ENCODE results near the gene SUMO3.

SUMO3 gene

DNA sequence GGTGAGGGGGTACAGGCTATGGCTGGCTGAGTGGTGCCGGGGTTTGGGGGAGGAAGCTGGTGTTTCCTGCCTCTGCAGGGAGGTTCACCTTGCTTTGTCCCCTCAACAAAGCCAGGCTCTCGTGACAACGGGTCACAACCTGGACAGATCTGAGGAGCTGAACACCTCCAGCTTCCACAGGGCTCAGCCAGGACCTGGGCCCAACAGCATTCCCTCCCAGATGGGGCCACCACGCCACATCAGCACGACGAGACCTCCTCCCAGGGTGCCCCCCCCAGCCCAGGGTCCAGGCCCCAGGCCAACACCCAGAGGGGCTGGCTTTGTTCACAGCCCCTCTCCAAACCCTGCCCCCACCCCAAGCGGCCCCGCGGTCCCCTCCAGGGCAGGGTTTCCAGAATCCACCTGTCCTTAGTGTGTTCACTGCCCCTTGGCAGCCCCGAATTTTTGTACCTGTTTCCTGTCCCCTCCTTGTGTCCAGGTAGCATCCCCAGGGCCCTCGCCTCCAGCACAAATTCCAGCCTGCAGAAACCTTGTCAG lies 51.0 kb downstream of the SUMO3 start:
- Histone ChIP-seq H3K27ac (ENCODE audit: insufficient read depth, low read depth, low read length, poor library complexity, severe bottlenecking) (no peak overlapping the region), H3K27me3 (ENCODE audit: control insufficient read depth, insufficient read depth, low read length, poor library complexity, severe bottlenecking) (no peaks in the 10 kb centered on the region), H3K4me3 (ENCODE audit: insufficient read depth, low read depth, low read length) (no peak overlapping the region), H3K36me3 (ENCODE audit: control insufficient read depth, insufficient read depth, low read length) (peaks cover 2% of the 10 kb centered on the region), H3K4me1 (ENCODE audit: control insufficient read depth, insufficient read depth, low read length) (peaks cover 36% of the 10 kb centered on the region), H3K9me3 (ENCODE audit: control insufficient read depth, low read length) (no peaks in the 10 kb centered on the region)
- 90 to 91% methylated on average over 11 of the region's 11 CpGs for WGBS, 2 experiments

DNA sequence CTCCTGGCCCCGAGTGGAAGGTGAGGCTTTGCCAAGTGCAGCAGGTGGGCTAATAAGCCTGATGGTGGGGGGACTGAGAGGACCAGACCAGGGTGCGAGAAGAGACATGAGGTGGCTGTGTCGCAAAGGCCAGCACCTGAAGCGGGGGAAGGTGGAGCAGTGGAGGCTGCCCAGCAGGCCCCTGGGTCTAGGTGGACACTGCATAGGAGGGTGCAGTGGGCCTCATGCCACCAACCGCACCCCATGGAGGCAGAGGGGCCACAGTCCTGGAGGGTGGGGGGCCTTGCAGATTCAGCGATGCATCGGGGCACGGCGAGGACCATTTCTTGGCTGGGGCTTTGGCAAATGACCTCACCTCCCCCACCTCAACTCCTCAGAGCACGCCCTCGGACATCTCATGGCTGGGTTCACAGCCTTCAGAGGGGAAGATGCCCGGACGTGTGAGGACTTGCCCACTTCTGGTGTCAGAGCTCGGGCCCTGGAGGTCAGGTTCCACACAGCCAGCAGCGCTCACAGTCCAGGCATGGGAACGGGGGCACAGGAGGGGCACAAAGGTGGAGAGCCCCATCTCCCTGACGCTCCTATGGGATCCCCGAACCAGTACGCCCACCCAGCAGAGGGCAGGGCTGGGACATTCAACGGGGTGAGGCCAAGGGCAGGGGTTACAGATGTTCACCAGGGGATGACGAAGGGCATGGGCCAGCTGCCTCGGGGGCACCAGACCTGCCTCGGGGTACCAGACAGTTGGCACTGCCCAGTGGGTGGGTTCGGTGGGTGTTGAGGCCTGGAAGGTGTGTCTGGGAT lies 51.6 kb downstream of the SUMO3 start:
- no peak overlapping the region for H3K27ac ChIP-seq (ENCODE audit: insufficient read depth, low read depth, low read length, poor library complexity, severe bottlenecking)
- WGBS, 2 experiments: 94% methylated on average over 24 of the region's 24 CpGs
- no peaks in the 10 kb centered on the region for H3K9me3 ChIP-seq (ENCODE audit: control insufficient read depth, low read length)
- no peak overlapping the region for H3K4me3 ChIP-seq (ENCODE audit: insufficient read depth, low read depth, low read length)
- H3K36me3 ChIP-seq (ENCODE audit: control insufficient read depth, insufficient read depth, low read length): peaks cover 2% of the 10 kb centered on the region
- peaks cover 39% of the 10 kb centered on the region for H3K4me1 ChIP-seq (ENCODE audit: control insufficient read depth, insufficient read depth, low read length)
- H3K27me3 ChIP-seq (ENCODE audit: control insufficient read depth, insufficient read depth, low read length, poor library complexity, severe bottlenecking): no peaks in the 10 kb centered on the region

GRCh38 chr21:44765231-44766013 lies 52.4 kb downstream of the SUMO3 start:
- no peaks in the 10 kb centered on the region for H3K27me3 ChIP-seq (ENCODE audit: control insufficient read depth, insufficient read depth, low read length, poor library complexity, severe bottlenecking)
- 82 to 87% methylated on average over 12 of the region's 12 CpGs for WGBS, 2 experiments
- H3K9me3 ChIP-seq (ENCODE audit: control insufficient read depth, low read length): no peaks in the 10 kb centered on the region
- H3K36me3 ChIP-seq (ENCODE audit: control insufficient read depth, insufficient read depth, low read length): no peaks in the 10 kb centered on the region
- peaks cover 47% of the 10 kb centered on the region for H3K4me1 ChIP-seq (ENCODE audit: control insufficient read depth, insufficient read depth, low read length)
- no peak overlapping the region for H3K4me3 ChIP-seq (ENCODE audit: insufficient read depth, low read depth, low read length)
- no peak overlapping the region for H3K27ac ChIP-seq (ENCODE audit: insufficient read depth, low read depth, low read length, poor library complexity, severe bottlenecking)

DNA sequence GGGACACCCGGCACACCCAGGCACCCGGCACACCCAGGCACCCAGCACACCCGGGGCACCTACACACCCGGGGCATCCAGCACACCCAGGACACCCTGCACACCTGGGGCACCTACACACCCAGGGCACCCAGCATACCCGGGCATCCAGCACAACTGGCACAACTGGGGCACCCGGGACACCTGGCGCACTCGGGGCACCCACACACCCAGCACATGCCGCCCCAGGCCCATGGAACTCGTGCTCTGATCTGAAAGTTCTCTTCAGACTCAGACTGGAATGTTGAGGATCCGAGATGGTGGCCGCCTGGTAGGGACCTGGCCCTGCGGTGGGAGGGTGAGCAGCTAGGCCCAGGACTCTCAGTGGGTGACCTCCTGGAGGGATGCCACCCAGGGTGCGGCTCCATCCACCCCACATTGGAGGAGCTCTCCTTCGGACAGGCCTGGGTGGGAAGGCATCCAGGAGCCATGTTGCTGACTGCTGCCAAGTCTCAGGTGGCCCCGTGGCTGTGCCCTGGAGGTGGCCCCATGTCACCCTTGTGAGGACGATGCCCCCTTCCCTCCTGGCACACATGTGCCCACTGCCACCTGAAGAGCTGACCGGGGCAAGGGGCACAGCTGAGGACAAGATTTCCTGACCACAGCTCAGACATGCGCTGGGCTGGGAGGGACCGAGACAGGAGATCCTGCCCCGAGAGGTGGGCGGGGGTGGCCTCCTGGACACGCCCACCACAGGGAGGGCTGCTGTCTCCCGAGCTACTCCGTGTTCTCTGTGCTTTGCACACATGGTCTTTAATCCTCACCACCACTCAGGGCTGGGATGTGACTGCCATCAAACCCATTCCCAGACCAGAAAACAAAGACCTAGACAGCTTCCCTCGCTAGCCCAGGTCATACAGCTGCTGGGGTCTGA lies 53.3 kb downstream of the SUMO3 start:
- Histone ChIP-seq H3K4me3 (ENCODE audit: insufficient read depth, low read depth, low read length) (no peak overlapping the region), H3K4me1 (ENCODE audit: control insufficient read depth, insufficient read depth, low read length) (peaks cover 48% of the 10 kb centered on the region), H3K36me3 (ENCODE audit: control insufficient read depth, insufficient read depth, low read length) (no peaks in the 10 kb centered on the region), H3K9me3 (ENCODE audit: control insufficient read depth, low read length) (no peaks in the 10 kb centered on the region), H3K27me3 (ENCODE audit: control insufficient read depth, insufficient read depth, low read length, poor library complexity, severe bottlenecking) (no peaks in the 10 kb centered on the region), H3K27ac (ENCODE audit: insufficient read depth, low read depth, low read length, poor library complexity, severe bottlenecking) (no peak overlapping the region)
- WGBS, 2 experiments: 81 to 82% methylated on average over 26 of the region's 26 CpGs

GRCh38 chr21:44763451-44764318 lies 54.2 kb downstream of the SUMO3 start:
- H3K36me3 ChIP-seq (ENCODE audit: control insufficient read depth, insufficient read depth, low read length): no peaks in the 10 kb centered on the region
- no peak overlapping the region for H3K27ac ChIP-seq (ENCODE audit: insufficient read depth, low read depth, low read length, poor library complexity, severe bottlenecking)
- 92 to 93% methylated on average over 25 of the region's 25 CpGs for WGBS, 2 experiments
- no peak overlapping the region for H3K4me3 ChIP-seq (ENCODE audit: insufficient read depth, low read depth, low read length)
- no peaks in the 10 kb centered on the region for H3K27me3 ChIP-seq (ENCODE audit: control insufficient read depth, insufficient read depth, low read length, poor library complexity, severe bottlenecking)
- H3K9me3 ChIP-seq (ENCODE audit: control insufficient read depth, low read length): no peaks in the 10 kb centered on the region
- peaks cover 48% of the 10 kb centered on the region for H3K4me1 ChIP-seq (ENCODE audit: control insufficient read depth, insufficient read depth, low read length)

DNA sequence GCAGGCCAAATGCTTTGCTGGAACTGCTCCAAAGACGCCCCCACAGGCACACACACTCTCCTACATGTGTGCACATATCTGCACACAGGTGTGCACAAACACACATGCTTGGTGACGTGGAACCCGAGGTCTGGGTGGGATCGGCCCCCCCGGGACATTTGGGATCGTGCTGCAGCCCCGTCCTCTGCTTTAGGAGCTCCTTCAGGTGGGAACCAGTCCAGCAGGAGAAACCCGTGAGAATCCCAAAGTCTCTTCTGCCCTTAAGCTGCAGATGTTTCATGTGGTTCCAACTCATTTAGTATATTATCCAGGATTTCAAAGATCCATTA lies 54.8 kb downstream of the SUMO3 start:
- H3K9me3 ChIP-seq (ENCODE audit: control insufficient read depth, low read length): no peaks in the 10 kb centered on the region
- no peaks in the 10 kb centered on the region for H3K36me3 ChIP-seq (ENCODE audit: control insufficient read depth, insufficient read depth, low read length)
- no peaks in the 10 kb centered on the region for H3K27me3 ChIP-seq (ENCODE audit: control insufficient read depth, insufficient read depth, low read length, poor library complexity, severe bottlenecking)
- H3K4me1 ChIP-seq (ENCODE audit: control insufficient read depth, insufficient read depth, low read length): peaks cover 42% of the 10 kb centered on the region
- H3K4me3 ChIP-seq (ENCODE audit: insufficient read depth, low read depth, low read length): no peak overlapping the region
- no peak overlapping the region for H3K27ac ChIP-seq (ENCODE audit: insufficient read depth, low read depth, low read length, poor library complexity, severe bottlenecking)
- 94 to 95% methylated on average over 8 of the region's 8 CpGs for WGBS, 2 experiments

GRCh38 chr21:44762221-44763049 lies 55.4 kb downstream of the SUMO3 start:
- peaks cover 36% of the 10 kb centered on the region for H3K4me1 ChIP-seq (ENCODE audit: control insufficient read depth, insufficient read depth, low read length)
- WGBS, 2 experiments: 94% methylated on average over 24 of the region's 24 CpGs

GRCh38 chr21:44761747-44762208 lies 56.1 kb downstream of the SUMO3 start:
- peaks cover 30% of the 10 kb centered on the region for H3K4me1 ChIP-seq (ENCODE audit: control insufficient read depth, insufficient read depth, low read length)
- no peak overlapping the region for H3K4me3 ChIP-seq (ENCODE audit: insufficient read depth, low read depth, low read length)
- WGBS, 2 experiments: 93 to 94% methylated on average over 14 of the region's 14 CpGs
- H3K36me3 ChIP-seq (ENCODE audit: control insufficient read depth, insufficient read depth, low read length): no peaks in the 10 kb centered on the region
- no peaks in the 10 kb centered on the region for H3K9me3 ChIP-seq (ENCODE audit: control insufficient read depth, low read length)
- no peak overlapping the region for H3K27ac ChIP-seq (ENCODE audit: insufficient read depth, low read depth, low read length, poor library complexity, severe bottlenecking)
- no peaks in the 10 kb centered on the region for H3K27me3 ChIP-seq (ENCODE audit: control insufficient read depth, insufficient read depth, low read length, poor library complexity, severe bottlenecking)

More at GRCh38 chr21:44762221-44763049, 55.4 kb downstream of the SUMO3 start:
- no peaks in the 10 kb centered on the region for H3K9me3 ChIP-seq (ENCODE audit: control insufficient read depth, low read length)
- no peaks in the 10 kb centered on the region for H3K27me3 ChIP-seq (ENCODE audit: control insufficient read depth, insufficient read depth, low read length, poor library complexity, severe bottlenecking)
- H3K27ac ChIP-seq (ENCODE audit: insufficient read depth, low read depth, low read length, poor library complexity, severe bottlenecking): no peak overlapping the region
- H3K4me3 ChIP-seq (ENCODE audit: insufficient read depth, low read depth, low read length): no peak overlapping the region
- no peaks in the 10 kb centered on the region for H3K36me3 ChIP-seq (ENCODE audit: control insufficient read depth, insufficient read depth, low read length)
